H9 (cell line): ENCODE data around the gene ACAD9. TPM values are rescaled to one million over a fixed set of nuclear protein-coding genes. Genes with fewer than 3 reads are reported as not detected.

Experiments used
- DNase-seq: peaks from one replicate; pipeline ENCODE4 v3.0.0-alpha.2; 2017
- H2AFZ ChIP-seq: one replicate; pipeline ENCODE4 v1.6.1; 2013; ENCODE audit warnings: mild to moderate bottlenecking, low read length, control low read depth, moderate library complexity
- H2AK5ac ChIP-seq: 2 replicates; pipeline ENCODE4 v1.6.1; 2013; ENCODE audit warnings: low read length, control low read depth, mixed read lengths; ENCODE audit not compliant: insufficient read length
- H2BK120ac ChIP-seq: one replicate; pipeline ENCODE4 v1.6.1; 2013; ENCODE audit warnings: low read depth, mild to moderate bottlenecking, low read length, control low read depth, inconsistent platforms; ENCODE audit not compliant: poor library complexity, severe bottlenecking
- H2BK12ac ChIP-seq: 2 replicates; pipeline ENCODE4 v1.6.1; 2013; ENCODE audit warnings: low read length, control low read depth, mixed read lengths, low read depth; ENCODE audit not compliant: insufficient read length
- H2BK15ac ChIP-seq: 2 replicates; pipeline ENCODE4 v1.6.1; 2013; ENCODE audit warnings: low read depth, low read length, control low read depth
- H2BK20ac ChIP-seq: one replicate; pipeline ENCODE4 v1.6.1; 2013; ENCODE audit warnings: low read depth, mild to moderate bottlenecking, low read length, control low read depth, inconsistent platforms; ENCODE audit not compliant: poor library complexity, severe bottlenecking
- H2BK5ac ChIP-seq: 2 replicates; pipeline ENCODE4 v1.6.1; 2013; ENCODE audit warnings: low read length, control low read depth, mixed read lengths; ENCODE audit not compliant: insufficient read length
- H3K14ac ChIP-seq: 2 replicates; pipeline ENCODE4 v1.6.1; 2013; ENCODE audit warnings: low read length, control low read depth; ENCODE audit not compliant: insufficient read depth
- H3K18ac ChIP-seq: 2 replicates; pipeline ENCODE4 v1.6.1; 2013; ENCODE audit warnings: low read depth, mild to moderate bottlenecking, mixed read lengths, low read length, control low read depth; ENCODE audit not compliant: insufficient read length
- H3K23ac ChIP-seq: 2 replicates; pipeline ENCODE4 v1.6.1; 2013; ENCODE audit warnings: low read length, control low read depth, mixed read lengths, low read depth; ENCODE audit not compliant: insufficient read length
- H3K23me2 ChIP-seq: 2 replicates; pipeline ENCODE4 v1.6.1; 2013; ENCODE audit warnings: low read depth, mild to moderate bottlenecking, mixed read lengths, low read length, control low read depth; ENCODE audit not compliant: insufficient read length, poor library complexity, severe bottlenecking
- H3K27ac ChIP-seq: 2 replicates; pipeline ENCODE4 v1.5.1; 2013; ENCODE audit warnings: low read length, control low read depth, mixed read lengths, low read depth; ENCODE audit not compliant: insufficient read length
- H3K27me3 ChIP-seq: 2 replicates; pipeline ENCODE4 v1.6.1; 2013; ENCODE audit warnings: low read length, control low read depth, inconsistent platforms; ENCODE audit not compliant: insufficient read depth
- H3K4ac ChIP-seq: 2 replicates; pipeline ENCODE4 v1.6.1; 2013; ENCODE audit warnings: low read depth, mild to moderate bottlenecking, control low read depth, inconsistent platforms, low read length, moderate library complexity
- H3K4me1 ChIP-seq: 2 replicates; pipeline ENCODE4 v1.6.1; 2013; ENCODE audit warnings: low read length, control low read depth, inconsistent platforms; ENCODE audit not compliant: insufficient read depth
- H3K4me2 ChIP-seq: 2 replicates; pipeline ENCODE4 v1.6.1; 2013; ENCODE audit warnings: low read length, control low read depth, mixed read lengths; ENCODE audit not compliant: insufficient read length, insufficient read depth
- H3K56ac ChIP-seq: 2 replicates; pipeline ENCODE4 v1.6.1; 2013; ENCODE audit warnings: low read depth, mild to moderate bottlenecking, mixed read lengths, low read length, control low read depth; ENCODE audit not compliant: insufficient read length
- H3K79me1 ChIP-seq: 2 replicates; pipeline ENCODE4 v1.6.1; 2013; ENCODE audit warnings: low read depth, mild to moderate bottlenecking, moderate library complexity, low read length, control low read depth, inconsistent platforms; ENCODE audit not compliant: insufficient read depth, poor library complexity, severe bottlenecking
- H3K79me2 ChIP-seq: 2 replicates; pipeline ENCODE4 v1.6.1; 2013; ENCODE audit warnings: low read length, control low read depth, inconsistent platforms; ENCODE audit not compliant: insufficient read depth
- H3K9ac ChIP-seq: 2 replicates; pipeline ENCODE4 v1.6.1; 2013; ENCODE audit warnings: low read length, control low read depth, mixed read lengths; ENCODE audit not compliant: insufficient read length; ENCODE audit errors: extremely low read depth
- H3K9me3 ChIP-seq: one replicate; pipeline ENCODE4 v1.6.1; 2013; ENCODE audit warnings: low read depth, low read length, inconsistent platforms; ENCODE audit not compliant: control insufficient read depth
- H3T11ph ChIP-seq: one replicate; pipeline ENCODE4 v1.6.1; 2013; ENCODE audit warnings: mild to moderate bottlenecking, low read length, control low read depth, inconsistent platforms
- H4K20me1 ChIP-seq: one replicate; pipeline ENCODE4 v1.6.1; 2013; ENCODE audit not compliant: control insufficient read depth, insufficient read length, insufficient read depth
- H4K5ac ChIP-seq: 2 replicates; pipeline ENCODE4 v1.6.1; 2013; ENCODE audit warnings: low read depth, mild to moderate bottlenecking, mixed read lengths, low read length, control low read depth; ENCODE audit not compliant: insufficient read length
- H4K8ac ChIP-seq: replicated peaks from 2 replicates; pipeline ENCODE4 v1.6.1; 2013; ENCODE audit warnings: low read length, control low read depth, mixed read lengths, low read depth; ENCODE audit not compliant: insufficient read length
- H4K91ac ChIP-seq: 2 replicates; pipeline ENCODE4 v1.6.1; 2013; ENCODE audit warnings: low read depth, mild to moderate bottlenecking, moderate library complexity, mixed read lengths, low read length, control low read depth; ENCODE audit not compliant: insufficient read length
- H3K27ac Mint-ChIP-seq, 3 experiments: 2 replicates in 2 of 3; 3 replicates in 1 of 3; pipeline ENCODE4 v1.8.0; 2020 to 2021; ENCODE audit warnings: mixed read lengths in 3 of 3, mild to moderate bottlenecking in 1 of 3, moderate library complexity in 1 of 3
- H3K27me3 Mint-ChIP-seq: 2 replicates; pipeline ENCODE4 v1.8.0; 2021; ENCODE audit warnings: low read depth, mild to moderate bottlenecking, moderate library complexity, mixed read lengths
- H3K36me3 Mint-ChIP-seq, 3 experiments: 2 replicates in 2 of 3; 3 replicates in 1 of 3; pipeline ENCODE4 v1.8.0; 2020 to 2021; ENCODE audit warnings: low read depth in 3 of 3, mixed read lengths in 3 of 3; ENCODE audit not compliant: insufficient read depth in 1 of 3
- H3K4me1 Mint-ChIP-seq, 2 experiments: 2 replicates each; pipeline ENCODE4 v1.8.0; 2020; ENCODE audit warnings: mixed read lengths in 2 of 2
- H3K4me3 Mint-ChIP-seq, 2 experiments: 2 replicates in 1 of 2; 3 replicates in 1 of 2; pipeline ENCODE4 v1.8.0; 2020 to 2021; ENCODE audit warnings: mild to moderate bottlenecking in 2 of 2, mixed read lengths in 2 of 2, moderate library complexity in 1 of 2
- H3K9me3 Mint-ChIP-seq, 2 experiments: 2 replicates in 1 of 2; 3 replicates in 1 of 2; pipeline ENCODE4 v1.8.0; 2020; ENCODE audit warnings: mild to moderate bottlenecking in 2 of 2, mixed read lengths in 2 of 2, moderate library complexity in 1 of 2
- WGBS: extraction: QIAGEN DNeasy Blood & Tissue Kit; methylation state at CpG from one replicate; pipeline ENCODE4 v1.1.7; 2013; ENCODE audit warnings: missing lambda C conversion rate, low lambda C conversion rate, mixed read lengths; ENCODE audit not compliant: insufficient read length; ENCODE audit errors: extremely low coverage; 5-methylcytosine and 5-hydroxymethylcytosine counted together
- total RNA-seq: library from RNA; stranded (reverse); gene quantifications from 2 replicates; pipeline ENCODE4 v1.2.1, GENCODE V29; 2021
- TF ChIP-seq, protein P1 (sequence below): fragments of 200-600 bp; sonication (generic); conservative IDR thresholded peaks from 3 replicates; pipeline ENCODE4 v1.8.0; 2021; ENCODE audit warnings: antibody characterized with exemption, mild to moderate bottlenecking

The ACAD9 gene
- total RNA-seq, 1 experiment from 2014 or later, result 43.1 TPM

DNA sequence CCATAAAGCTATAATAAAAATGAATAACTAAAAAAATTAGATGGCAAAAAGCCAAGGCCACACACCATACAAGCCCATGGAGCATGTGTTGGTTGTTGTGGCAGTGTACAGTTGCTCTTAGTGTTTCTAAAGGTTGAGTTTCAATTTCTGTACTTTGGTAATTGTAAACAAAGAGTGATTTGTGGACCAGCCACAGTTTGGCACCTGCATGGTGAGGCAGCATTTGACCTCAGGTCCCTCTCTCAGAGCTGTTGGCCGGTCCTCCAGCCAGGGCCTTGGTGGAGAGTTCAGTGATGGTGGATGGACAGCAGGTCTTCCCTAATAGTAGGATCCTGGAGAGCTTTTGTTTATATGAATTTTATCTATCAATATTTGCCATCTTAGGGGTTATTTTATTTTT lies 5.6 kb downstream of the ACAD9 start:
- no peaks in the 10 kb centered on the region for H4K20me1 ChIP-seq
- no peak overlapping the region for H3K14ac ChIP-seq
- peaks cover 8% of the 10 kb centered on the region; the same call in 1 of the 2 replicates for H3K79me2 ChIP-seq
- peaks cover 11% of the 10 kb centered on the region for H3K79me1 ChIP-seq
- no peak overlapping the region for H2AFZ ChIP-seq
- peaks cover 3% of the 10 kb centered on the region for H3K23me2 ChIP-seq
- H3T11ph ChIP-seq, result no peak overlapping the region
- no peak for DNase-seq
- no peak overlapping the region for H3K4ac ChIP-seq
- no peak overlapping the region for H3K9ac ChIP-seq
- no peak overlapping the region for H2BK20ac ChIP-seq
- no peak overlapping the region for H3K27ac ChIP-seq
- H3K4me1 Mint-ChIP-seq, result peaks cover 11 to 13% of the 10 kb centered on the region in 2 experiments
- H4K5ac ChIP-seq, result no peak overlapping the region
- no peaks in the 10 kb centered on the region for H3K27me3 Mint-ChIP-seq
- no peak overlapping the region for H4K8ac ChIP-seq
- H4K91ac ChIP-seq, result no peak overlapping the region
- H3K36me3 Mint-ChIP-seq, result peaks cover 5 to 34% (median 29%) of the 10 kb centered on the region in 3 experiments
- no peak overlapping the region for H2AK5ac ChIP-seq
- H2BK5ac ChIP-seq, result no peak overlapping the region
- H2BK15ac ChIP-seq, result no peak overlapping the region
- no peak overlapping the region for H2BK12ac ChIP-seq
- H3K27ac Mint-ChIP-seq, result no peak overlapping the region
- H3K4me2 ChIP-seq, result no peak overlapping the region
- H3K4me3 Mint-ChIP-seq, result no peak overlapping the region
- no peaks in the 10 kb centered on the region for H3K9me3 Mint-ChIP-seq
- no peak overlapping the region for H2BK120ac ChIP-seq
- H3K4me1 ChIP-seq, result no peaks in the 10 kb centered on the region; the same call in 1 of the 2 replicates
- H3K18ac ChIP-seq, result no peak overlapping the region
- WGBS, result no CpG with 5 or more reads among the region's 1 CpG
- H3K9me3 ChIP-seq, result no peaks in the 10 kb centered on the region
- H3K23ac ChIP-seq, result no peak overlapping the region
- TF ChIP-seq, protein P1, sequence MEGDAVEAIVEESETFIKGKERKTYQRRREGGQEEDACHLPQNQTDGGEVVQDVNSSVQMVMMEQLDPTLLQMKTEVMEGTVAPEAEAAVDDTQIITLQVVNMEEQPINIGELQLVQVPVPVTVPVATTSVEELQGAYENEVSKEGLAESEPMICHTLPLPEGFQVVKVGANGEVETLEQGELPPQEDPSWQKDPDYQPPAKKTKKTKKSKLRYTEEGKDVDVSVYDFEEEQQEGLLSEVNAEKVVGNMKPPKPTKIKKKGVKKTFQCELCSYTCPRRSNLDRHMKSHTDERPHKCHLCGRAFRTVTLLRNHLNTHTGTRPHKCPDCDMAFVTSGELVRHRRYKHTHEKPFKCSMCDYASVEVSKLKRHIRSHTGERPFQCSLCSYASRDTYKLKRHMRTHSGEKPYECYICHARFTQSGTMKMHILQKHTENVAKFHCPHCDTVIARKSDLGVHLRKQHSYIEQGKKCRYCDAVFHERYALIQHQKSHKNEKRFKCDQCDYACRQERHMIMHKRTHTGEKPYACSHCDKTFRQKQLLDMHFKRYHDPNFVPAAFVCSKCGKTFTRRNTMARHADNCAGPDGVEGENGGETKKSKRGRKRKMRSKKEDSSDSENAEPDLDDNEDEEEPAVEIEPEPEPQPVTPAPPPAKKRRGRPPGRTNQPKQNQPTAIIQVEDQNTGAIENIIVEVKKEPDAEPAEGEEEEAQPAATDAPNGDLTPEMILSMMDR, result no peak
- H3K27me3 ChIP-seq, result no peaks in the 10 kb centered on the region
- H3K56ac ChIP-seq, result no peak overlapping the region
